ENCODE results near the gene GRK3.
"Not testable (repeated sequence)": the region's sequence is repeated elsewhere in the genome, so short reads cannot be mapped to it uniquely, and the experiment has no call there.

DNA sequence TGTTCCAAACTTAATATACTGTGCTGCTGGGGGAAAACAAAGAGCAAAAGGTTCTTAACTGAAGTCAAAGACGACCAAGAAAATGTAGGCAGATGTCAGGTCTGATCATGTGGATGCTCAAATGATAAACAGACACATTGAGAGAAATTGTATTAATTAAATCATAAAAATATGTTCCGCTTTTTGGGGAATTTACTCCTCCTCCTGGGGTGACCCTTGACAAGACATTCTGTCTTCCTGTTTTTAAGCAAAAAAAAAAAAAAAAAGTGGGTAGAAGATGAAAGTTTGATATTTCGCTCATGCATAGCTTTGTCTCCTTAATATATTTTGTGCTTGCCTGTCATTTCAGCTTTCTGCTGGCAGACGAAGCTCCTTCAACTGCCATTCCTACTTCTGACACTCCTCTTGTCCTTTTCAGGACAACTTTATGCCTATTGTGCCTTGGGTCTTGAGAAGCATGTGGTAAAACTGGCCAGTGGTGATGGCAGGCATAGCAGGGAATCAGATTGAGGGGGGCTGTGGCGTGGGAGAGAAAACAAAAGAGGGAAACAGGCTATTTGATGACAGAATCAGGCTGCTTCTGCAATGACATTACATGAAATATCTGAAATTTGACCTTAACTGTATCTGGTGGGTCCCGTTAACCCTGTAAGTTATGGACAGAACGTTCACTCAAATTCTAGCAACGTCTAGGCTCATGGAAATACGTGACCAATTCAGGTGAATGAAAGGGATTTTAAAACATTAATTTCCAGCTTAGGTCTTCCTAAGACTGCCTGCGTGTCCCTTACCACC is 1.3 kb upstream of the GRK3 start:
- TF ChIP-seq, protein P1, sequence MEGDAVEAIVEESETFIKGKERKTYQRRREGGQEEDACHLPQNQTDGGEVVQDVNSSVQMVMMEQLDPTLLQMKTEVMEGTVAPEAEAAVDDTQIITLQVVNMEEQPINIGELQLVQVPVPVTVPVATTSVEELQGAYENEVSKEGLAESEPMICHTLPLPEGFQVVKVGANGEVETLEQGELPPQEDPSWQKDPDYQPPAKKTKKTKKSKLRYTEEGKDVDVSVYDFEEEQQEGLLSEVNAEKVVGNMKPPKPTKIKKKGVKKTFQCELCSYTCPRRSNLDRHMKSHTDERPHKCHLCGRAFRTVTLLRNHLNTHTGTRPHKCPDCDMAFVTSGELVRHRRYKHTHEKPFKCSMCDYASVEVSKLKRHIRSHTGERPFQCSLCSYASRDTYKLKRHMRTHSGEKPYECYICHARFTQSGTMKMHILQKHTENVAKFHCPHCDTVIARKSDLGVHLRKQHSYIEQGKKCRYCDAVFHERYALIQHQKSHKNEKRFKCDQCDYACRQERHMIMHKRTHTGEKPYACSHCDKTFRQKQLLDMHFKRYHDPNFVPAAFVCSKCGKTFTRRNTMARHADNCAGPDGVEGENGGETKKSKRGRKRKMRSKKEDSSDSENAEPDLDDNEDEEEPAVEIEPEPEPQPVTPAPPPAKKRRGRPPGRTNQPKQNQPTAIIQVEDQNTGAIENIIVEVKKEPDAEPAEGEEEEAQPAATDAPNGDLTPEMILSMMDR (conservative IDR thresholded peaks at IDR 0.05; ENCODE audit: low read depth, low read length), result not testable (repeated sequence)
- TF ChIP-seq EZH2 (IDR thresholded peaks at IDR 0.05; ENCODE audit: borderline replicate concordance, low read depth, low read length, poor library complexity, severe bottlenecking), result not testable (repeated sequence)

Measured in A673 (cell line).